Adrenal gland (tissue), 12 donors: ENCODE measurements around the gene GALK2. TPM values are rescaled to one million over a fixed set of nuclear protein-coding genes. Genes with fewer than 3 reads are reported as not detected.
"Not testable (repeated sequence)": the region's sequence is repeated elsewhere in the genome, so short reads cannot be mapped to it uniquely, and the experiment has no call there.

ENCODE experiments used
- DNase-seq, 7 donors: peaks; one replicate each; pipeline ENCODE4 v3.0.0-alpha.2; 2019 to 2020
- H3K27ac ChIP-seq, 5 donors: fragments of 200-600 bp; sonication (generic) in 4 of 5; 1 replicate in 3 of 5; 2 replicates in 2 of 5; pipeline versions ENCODE4 v1.5.1 to v1.8.0; 2016 to 2020; ENCODE audit warnings: mild to moderate bottlenecking in 1 of 5
- H3K27me3 ChIP-seq: fragments of 200-600 bp; 2 replicates; pipeline ENCODE4 v1.8.0; 2021
- H3K36me3 ChIP-seq, 2 donors: fragments of 200-600 bp; replicated peaks in 1 of 2; 1 replicate in 1 of 2; 2 replicates in 1 of 2; pipeline versions ENCODE4 v1.5.1 to v1.8.0; 2018 to 2022
- H3K4me1 ChIP-seq, 2 donors: fragments of 200-600 bp; replicated peaks in 1 of 2; 1 replicate in 1 of 2; 2 replicates in 1 of 2; pipeline versions ENCODE4 v1.5.1 to v1.8.0; 2018 to 2021
- H3K4me3 ChIP-seq, 4 donors: fragments of 200-600 bp; sonication (generic) in 3 of 4; one replicate each; pipeline ENCODE4 v1.5.1; 2016 to 2018
- H3K9me3 ChIP-seq, 3 donors: fragments of 200-600 bp; sonication (generic) in 1 of 3; replicated peaks in 1 of 3; 1 replicate in 2 of 3; 2 replicates in 1 of 3; pipeline versions ENCODE4 v1.5.1 to v1.8.0; 2016 to 2021
- CTCF ChIP-seq, 6 experiments: fragments of 450-650 bp in 4 of 6; fragments of 200-600 bp in 2 of 6; sonication (generic) in 1 of 6; IDR thresholded peaks; 1 replicate in 5 of 6; 2 replicates in 1 of 6; pipeline versions ENCODE4 v1.5.1 to v1.8.0; 2016 to 2021; ENCODE audit warnings: antibody characterized with exemption in 6 of 6, mild to moderate bottlenecking in 2 of 6, moderate library complexity in 1 of 6
- POLR2A ChIP-seq, 2 donors: fragments of 450-650 bp; IDR thresholded peaks; one replicate each; pipeline ENCODE4 v1.6.1; 2017; ENCODE audit warnings: antibody characterized with exemption in 2 of 2, mild to moderate bottlenecking in 2 of 2, moderate library complexity in 1 of 2
- WGBS, 4 donors: extraction: QIAGEN DNeasy Blood & Tissue Kit in 2 of 4; methylation state at CpG; one replicate each; pipeline versions ENCODE4 v1.1.5 to v1.1.7; 2013 to 2017; 5-methylcytosine and 5-hydroxymethylcytosine counted together
- intact Hi-C, 2 donors: fragments of 100-400 bp; cut with DNase I; formaldehyde crosslinking; loops; one replicate each; pipeline versions ENCODE4 v1.14.1 to v1.15.0; 2022 to 2023
- polyA plus RNA-seq, 3 donors: library from polyadenylated mRNA; stranded (reverse); fragments of 200-250 nt in 2 of 3; fragments of 350-450 nt in 1 of 3; fragmentation: Illumina TruSeq in 1 of 3; extraction: RNeasy Lipid Tissue Mini Kit (QIAGEN cat#74804) in 1 of 3; gene quantifications; one replicate each; pipeline ENCODE4 v1.2.3, GENCODE V29; 2013 to 2014
- total RNA-seq, 9 donors: library from RNA; depleted of rRNA in 4 of 9; stranded (reverse); fragments of >200 nt in 4 of 9; fragments of 120-200 nt in 1 of 9; fragmentation: NEBNext Ultra II Directional in 1 of 9; extraction: Animal tissue kit (Norgen Biotek cat#: 25700) in 1 of 9; gene quantifications; one replicate each; pipeline versions ENCODE4 v1.1.0 to v1.2.4, GENCODE V29; 2013 to 2023
- donor health status: healthy with polysubstance abuse.
- donor health status: Bipolar disorder and iron deficiency.
- donor health status: DM: yes; HTN: yes; CAD: no.
- donor health status: DM: no; HTN: no; CAD: no.
- donor health status: DM: no; HTN: no; CAD: no.
- donor health status: DM: yes; HTN: yes; CAD: no.

Gene GALK2
- total and polyA plus RNA-seq, 12 donors, result 11.0 to 64.2 (median 49.1) TPM

GRCh38 chr15:49339656-49340055, 169.6 kb downstream of the GALK2 start:
- H3K27me3 ChIP-seq, result no peaks in the 10 kb centered on the region
- TF ChIP-seq POLR2A (IDR thresholded peaks at IDR 0.05) (no peak), CTCF (IDR thresholded peaks at IDR 0.05) (no peak)
- no peak for DNase-seq
- H3K9me3 ChIP-seq, result no peaks in the 10 kb centered on the region
- H3K4me3 ChIP-seq, result no peak overlapping the region
- no peaks in the 10 kb centered on the region for H3K4me1 ChIP-seq
- no peak overlapping the region for H3K27ac ChIP-seq
- no peaks in the 10 kb centered on the region for H3K36me3 ChIP-seq
- intact Hi-C loops, result no loop called here
- WGBS, 4 donors, result 81 to 97% (median 92%) methylated on average over 4 to 10 of the region's 10 CpGs

- Histone ChIP-seq H3K4me3 (no peak overlapping the region), H3K27me3 (no peaks in the 10 kb centered on the region), H3K27ac (no peak overlapping the region), H3K9me3 (no peaks in the 10 kb centered on the region), H3K36me3 (no peaks in the 10 kb centered on the region), H3K4me1 (no peaks in the 10 kb centered on the region)
- intact Hi-C loops, result no loop called here
- DNase-seq, result no peak
- TF ChIP-seq CTCF (IDR thresholded peaks at IDR 0.05) (no peak), POLR2A (IDR thresholded peaks at IDR 0.05) (no peak)
These were observed 173.5 kb downstream of the GALK2 start for GRCh38 chr15:49343546-49343945.

GRCh38 chr15:49354439-49354838, 184.4 kb downstream of the GALK2 start:
- 90 to 100% (median 93%) methylated on average over 9 to 17 of the region's 17 CpGs for WGBS, 4 donors
- DNase-seq, H3K27me3 ChIP-seq, intact Hi-C loops, H3K9me3 ChIP-seq, H3K4me1 ChIP-seq, H3K4me3 ChIP-seq, H3K27ac ChIP-seq, H3K36me3 ChIP-seq: not testable (repeated sequence)

GRCh38 chr15:49361370-49361769, 191.3 kb downstream of the GALK2 start:
- Histone ChIP-seq H3K36me3 (no peaks in the 10 kb centered on the region), H3K27ac (no peak overlapping the region), H3K27me3 (no peaks in the 10 kb centered on the region), H3K4me1 (no peaks in the 10 kb centered on the region), H3K4me3 (no peak overlapping the region), H3K9me3 (no peaks in the 10 kb centered on the region)
- 80 to 85% (median 82%) methylated on average over 3 of the region's 3 CpGs for WGBS, 4 donors
- intact Hi-C loops, result no loop called here
- no peak for DNase-seq
- TF ChIP-seq POLR2A (IDR thresholded peaks at IDR 0.05) (no peak), CTCF (IDR thresholded peaks at IDR 0.05) (no peak)

- Histone ChIP-seq H3K36me3 (no peaks in the 10 kb centered on the region), H3K4me3 (no peak overlapping the region), H3K27ac (no peak overlapping the region), H3K9me3 (no peaks in the 10 kb centered on the region), H3K4me1 (no peaks in the 10 kb centered on the region), H3K27me3 (no peaks in the 10 kb centered on the region)
- whole genome bisulfite sequencing, 4 donors, result 93 to 98% (median 96%) methylated on average over 9 to 22 of the region's 22 CpGs
- intact Hi-C loops, result no loop called here
- TF ChIP-seq POLR2A (IDR thresholded peaks at IDR 0.05) (no peak), CTCF (IDR thresholded peaks at IDR 0.05) (no peak)
- no peak for DNase-seq
These were observed 196.4 kb downstream of the GALK2 start for GRCh38 chr15:49366496-49366895.
